ENCODE measurements around the gene ASB16. TPM values are rescaled to one million over a fixed set of nuclear protein-coding genes. Genes with fewer than 3 reads are reported as not detected.

Gene ASB16
- total and polyA plus RNA-seq, 2 donors = 0.14 TPM; not detected in 1

- Histone ChIP-seq H3K36me3 (ENCODE audit: control insufficient read depth in 2 of 2, insufficient read depth in 2 of 2, low read length in 1 of 2) (no peaks in the 10 kb centered on the region), H3K27ac (ENCODE audit: low read depth in 1 of 2, low read length in 1 of 2) (no peak overlapping the region), H3K27me3 (ENCODE audit: control insufficient read depth in 2 of 2, insufficient read depth in 1 of 2, low read length in 1 of 2) (peaks cover 0 to 13% of the 10 kb centered on the region in 2 donors), H3K9me3 (ENCODE audit: control insufficient read depth in 2 of 2, insufficient read depth in 1 of 2, low read length in 1 of 2) (peaks cover 0 to 4% of the 10 kb centered on the region in 2 donors), H3K4me1 (ENCODE audit: control insufficient read depth in 2 of 2, insufficient read depth in 2 of 2, low read length in 2 of 2) (peaks cover 0 to 11% of the 10 kb centered on the region in 2 donors), H3K4me3 (ENCODE audit: low read length in 2 of 2) (no peak overlapping the region)
- 97% methylated on average over 7 of the region's 7 CpGs for WGBS
- DNase-seq (ENCODE audit: low read depth in 6 of 9, low spot score in 9 of 9) = no peak
Observed at GRCh38 chr17:44167181-44167861, 3.2 kb upstream of the ASB16 start.

DNA sequence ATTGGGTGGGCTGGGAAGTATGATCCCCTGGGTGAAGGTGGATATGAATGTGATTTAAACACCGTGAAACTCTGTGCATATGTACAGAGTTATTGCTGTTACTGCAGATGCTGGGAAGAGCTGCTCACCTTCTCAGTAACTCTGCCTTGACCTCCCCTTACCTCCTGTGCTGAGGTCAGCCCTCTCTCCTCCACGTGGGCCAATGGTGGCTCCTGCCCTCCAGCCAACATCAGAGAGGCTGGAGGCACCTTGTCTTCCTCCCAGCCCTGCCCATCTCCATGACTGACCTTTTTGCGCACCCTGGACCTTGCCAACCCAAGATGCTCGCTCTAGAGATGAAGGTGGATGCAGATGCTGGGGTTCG is 387 bp upstream of the ASB16 start:
- 83% methylated on average over 5 of the region's 5 CpGs for WGBS

GRCh38 chr17:44171931-44172455 is 1.5 kb downstream of the ASB16 start:
- peaks cover 0 to 4% of the 10 kb centered on the region in 2 donors for H3K9me3 ChIP-seq (ENCODE audit: control insufficient read depth in 2 of 2, insufficient read depth in 1 of 2, low read length in 1 of 2)
- DNase-seq (ENCODE audit: low read depth in 6 of 9, low spot score in 9 of 9) = no peak

More for the DNA sequence above, 387 bp upstream of the ASB16 start:
- peaks cover 0 to 4% of the 10 kb centered on the region in 2 donors for H3K9me3 ChIP-seq (ENCODE audit: control insufficient read depth in 2 of 2, insufficient read depth in 1 of 2, low read length in 1 of 2)
- peaks cover 0 to 13% of the 10 kb centered on the region in 2 donors for H3K27me3 ChIP-seq (ENCODE audit: control insufficient read depth in 2 of 2, insufficient read depth in 1 of 2, low read length in 1 of 2)
- H3K27ac ChIP-seq (ENCODE audit: low read depth in 1 of 2, low read length in 1 of 2) = no peak overlapping the region
- H3K36me3 ChIP-seq (ENCODE audit: control insufficient read depth in 2 of 2, insufficient read depth in 2 of 2, low read length in 1 of 2) = no peaks in the 10 kb centered on the region
- peaks cover 0 to 11% of the 10 kb centered on the region in 2 donors for H3K4me1 ChIP-seq (ENCODE audit: control insufficient read depth in 2 of 2, insufficient read depth in 2 of 2, low read length in 2 of 2)
- H3K4me3 ChIP-seq (ENCODE audit: low read length in 2 of 2) = no peak overlapping the region
- DNase-seq (ENCODE audit: low read depth in 6 of 9, low spot score in 9 of 9) = no peak

GRCh38 chr17:44174427-44174826 is 3.9 kb downstream of the ASB16 start:
- no peak overlapping the region for H3K4me3 ChIP-seq (ENCODE audit: low read length in 2 of 2)
- H3K36me3 ChIP-seq (ENCODE audit: control insufficient read depth in 2 of 2, insufficient read depth in 2 of 2, low read length in 1 of 2) = peaks cover 6 to 23% of the 10 kb centered on the region in 2 donors
- peaks cover 0 to 4% of the 10 kb centered on the region in 2 donors for H3K9me3 ChIP-seq (ENCODE audit: control insufficient read depth in 2 of 2, insufficient read depth in 1 of 2, low read length in 1 of 2)
- H3K4me1 ChIP-seq (ENCODE audit: control insufficient read depth in 2 of 2, insufficient read depth in 2 of 2, low read length in 2 of 2) = peaks cover 0 to 7% of the 10 kb centered on the region in 2 donors
- WGBS = 98% methylated on average over 2 of the region's 2 CpGs
- H3K27me3 ChIP-seq (ENCODE audit: control insufficient read depth in 2 of 2, insufficient read depth in 1 of 2, low read length in 1 of 2) = peaks cover 0 to 13% of the 10 kb centered on the region in 2 donors
- no peak for DNase-seq (ENCODE audit: low read depth in 6 of 9, low spot score in 9 of 9)
- no peak overlapping the region for H3K27ac ChIP-seq (ENCODE audit: low read depth in 1 of 2, low read length in 1 of 2)

More at GRCh38 chr17:44171931-44172455, 1.5 kb downstream of the ASB16 start:
- H3K4me1 ChIP-seq (ENCODE audit: control insufficient read depth in 2 of 2, insufficient read depth in 2 of 2, low read length in 2 of 2) = peaks cover 0 to 11% of the 10 kb centered on the region in 2 donors
- H3K4me3 ChIP-seq (ENCODE audit: low read length in 2 of 2) = no peak overlapping the region
- WGBS = 95% methylated on average over 17 of the region's 17 CpGs
- peaks cover 0 to 13% of the 10 kb centered on the region in 2 donors for H3K27me3 ChIP-seq (ENCODE audit: control insufficient read depth in 2 of 2, insufficient read depth in 1 of 2, low read length in 1 of 2)
- H3K27ac ChIP-seq (ENCODE audit: low read depth in 1 of 2, low read length in 1 of 2) = no peak overlapping the region
- H3K36me3 ChIP-seq (ENCODE audit: control insufficient read depth in 2 of 2, insufficient read depth in 2 of 2, low read length in 1 of 2) = peaks cover 3 to 11% of the 10 kb centered on the region in 2 donors

DNA sequence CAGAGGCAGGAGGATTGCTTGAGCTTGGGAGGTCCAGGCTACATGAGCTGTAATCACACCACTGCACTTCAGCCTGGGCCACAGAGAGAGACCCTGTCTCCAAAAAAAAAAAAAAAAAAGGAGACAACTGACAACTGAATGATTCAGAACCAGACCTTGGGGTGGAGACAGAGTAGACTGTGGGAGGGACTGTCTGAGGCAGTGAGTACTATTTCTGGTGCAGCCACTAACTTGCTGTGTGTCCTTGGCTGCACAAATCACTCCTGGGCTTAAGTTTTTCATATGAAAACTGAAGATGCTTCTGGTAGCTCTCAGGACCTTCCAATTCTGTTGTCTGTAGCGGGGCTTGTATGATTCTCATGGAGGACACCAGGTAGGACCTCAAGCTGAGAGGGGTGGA is 5.8 kb downstream of the ASB16 start:
- Histone ChIP-seq H3K27ac (ENCODE audit: low read depth in 1 of 2, low read length in 1 of 2) (no peak overlapping the region), H3K9me3 (ENCODE audit: control insufficient read depth in 2 of 2, insufficient read depth in 1 of 2, low read length in 1 of 2) (no peaks in the 10 kb centered on the region), H3K36me3 (ENCODE audit: control insufficient read depth in 2 of 2, insufficient read depth in 2 of 2, low read length in 1 of 2) (peaks cover 6 to 23% of the 10 kb centered on the region in 2 donors), H3K4me3 (ENCODE audit: low read length in 2 of 2) (no peak overlapping the region), H3K4me1 (ENCODE audit: control insufficient read depth in 2 of 2, insufficient read depth in 2 of 2, low read length in 2 of 2) (no peaks in the 10 kb centered on the region), H3K27me3 (ENCODE audit: control insufficient read depth in 2 of 2, insufficient read depth in 1 of 2, low read length in 1 of 2) (peaks cover 0 to 3% of the 10 kb centered on the region in 2 donors)
- WGBS = 100% methylated on average over 1 of the region's 1 CpG
- DNase-seq (ENCODE audit: low read depth in 6 of 9, low spot score in 9 of 9) = no peak

GRCh38 chr17:44176671-44177501 is 6.4 kb downstream of the ASB16 start:
- Histone ChIP-seq H3K4me1 (ENCODE audit: control insufficient read depth in 2 of 2, insufficient read depth in 2 of 2, low read length in 2 of 2) (no peaks in the 10 kb centered on the region), H3K27me3 (ENCODE audit: control insufficient read depth in 2 of 2, insufficient read depth in 1 of 2, low read length in 1 of 2) (no peaks in the 10 kb centered on the region), H3K36me3 (ENCODE audit: control insufficient read depth in 2 of 2, insufficient read depth in 2 of 2, low read length in 1 of 2) (peaks cover 9 to 27% of the 10 kb centered on the region in 2 donors), H3K27ac (ENCODE audit: low read depth in 1 of 2, low read length in 1 of 2) (no peak overlapping the region), H3K4me3 (ENCODE audit: low read length in 2 of 2) (no peak overlapping the region), H3K9me3 (ENCODE audit: control insufficient read depth in 2 of 2, insufficient read depth in 1 of 2, low read length in 1 of 2) (no peaks in the 10 kb centered on the region)
- WGBS = 98% methylated on average over 54 of the region's 54 CpGs
- DNase-seq (ENCODE audit: low read depth in 6 of 9, low spot score in 9 of 9) = no peak

DNA sequence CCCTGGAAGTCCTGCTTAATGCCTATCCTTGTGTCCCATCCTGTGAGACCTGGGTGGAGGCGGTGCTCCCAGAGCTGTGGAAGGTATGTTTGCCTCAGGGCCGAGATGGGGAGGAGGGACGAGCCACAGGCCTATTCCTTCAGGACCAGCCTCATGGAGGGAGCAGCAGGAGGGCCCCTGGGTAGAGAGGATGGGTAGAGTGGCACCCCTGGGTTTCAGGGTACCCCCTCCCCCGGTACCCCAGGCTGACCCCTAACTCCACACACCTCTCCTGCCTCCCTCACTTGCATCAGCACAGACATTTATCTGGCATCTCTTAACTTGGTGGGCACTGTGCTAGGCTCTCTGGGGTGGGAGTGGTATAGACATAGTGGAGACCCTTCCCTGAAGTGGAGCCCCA is 7.1 kb downstream of the ASB16 start:
- H3K4me3 ChIP-seq (ENCODE audit: low read length in 2 of 2) = no peak overlapping the region
- no peak for DNase-seq (ENCODE audit: low read depth in 6 of 9, low spot score in 9 of 9)
- no peaks in the 10 kb centered on the region for H3K4me1 ChIP-seq (ENCODE audit: control insufficient read depth in 2 of 2, insufficient read depth in 2 of 2, low read length in 2 of 2)
- peaks cover 16 to 34% of the 10 kb centered on the region in 2 donors for H3K36me3 ChIP-seq (ENCODE audit: control insufficient read depth in 2 of 2, insufficient read depth in 2 of 2, low read length in 1 of 2)
- WGBS = 100% methylated on average over 4 of the region's 4 CpGs
- H3K9me3 ChIP-seq (ENCODE audit: control insufficient read depth in 2 of 2, insufficient read depth in 1 of 2, low read length in 1 of 2) = no peaks in the 10 kb centered on the region
- no peaks in the 10 kb centered on the region for H3K27me3 ChIP-seq (ENCODE audit: control insufficient read depth in 2 of 2, insufficient read depth in 1 of 2, low read length in 1 of 2)
- no peak overlapping the region for H3K27ac ChIP-seq (ENCODE audit: low read depth in 1 of 2, low read length in 1 of 2)

- Histone ChIP-seq H3K9me3 (ENCODE audit: control insufficient read depth in 2 of 2, insufficient read depth in 1 of 2, low read length in 1 of 2) (no peaks in the 10 kb centered on the region), H3K27ac (ENCODE audit: low read depth in 1 of 2, low read length in 1 of 2) (no peak overlapping the region), H3K27me3 (ENCODE audit: control insufficient read depth in 2 of 2, insufficient read depth in 1 of 2, low read length in 1 of 2) (no peaks in the 10 kb centered on the region), H3K4me3 (ENCODE audit: low read length in 2 of 2) (no peak overlapping the region), H3K4me1 (ENCODE audit: control insufficient read depth in 2 of 2, insufficient read depth in 2 of 2, low read length in 2 of 2) (no peaks in the 10 kb centered on the region), H3K36me3 (ENCODE audit: control insufficient read depth in 2 of 2, insufficient read depth in 2 of 2, low read length in 1 of 2) (peaks cover 17 to 39% of the 10 kb centered on the region in 2 donors)
- no peak for DNase-seq (ENCODE audit: low read depth in 6 of 9, low spot score in 9 of 9)
- 98% methylated on average over 14 of the region's 14 CpGs for WGBS
Observed at GRCh38 chr17:44178133-44178532, 7.6 kb downstream of the ASB16 start.

DNA sequence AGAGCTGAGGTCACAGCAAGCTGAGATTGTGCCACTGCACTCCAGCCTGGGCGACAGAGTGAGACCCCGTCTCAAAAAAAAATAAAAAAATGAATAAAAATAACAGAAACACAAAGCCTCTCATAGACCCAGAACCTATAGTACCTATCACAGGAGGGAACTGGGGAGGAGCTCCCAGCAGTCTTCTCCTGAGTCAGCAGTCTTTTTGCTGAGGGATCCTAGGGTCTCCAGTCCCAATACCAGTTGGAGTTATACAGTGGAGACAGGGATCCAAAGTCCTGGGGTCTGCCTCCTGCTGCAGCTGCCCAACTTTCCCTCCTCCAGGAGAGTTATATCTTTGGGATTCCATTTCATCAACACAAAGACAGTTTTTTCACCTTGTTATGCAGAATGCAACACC is 12.5 kb downstream of the ASB16 start:
- peaks cover 18 to 26% of the 10 kb centered on the region in 2 donors for H3K36me3 ChIP-seq (ENCODE audit: control insufficient read depth in 2 of 2, insufficient read depth in 2 of 2, low read length in 1 of 2)
- H3K4me3 ChIP-seq (ENCODE audit: low read length in 2 of 2) = no peak overlapping the region
- 96% methylated on average over 2 of the region's 2 CpGs for WGBS
- DNase-seq (ENCODE audit: low read depth in 6 of 9, low spot score in 9 of 9) = no peak
- H3K27me3 ChIP-seq (ENCODE audit: control insufficient read depth in 2 of 2, insufficient read depth in 1 of 2, low read length in 1 of 2) = no peaks in the 10 kb centered on the region
- no peaks in the 10 kb centered on the region for H3K9me3 ChIP-seq (ENCODE audit: control insufficient read depth in 2 of 2, insufficient read depth in 1 of 2, low read length in 1 of 2)
- H3K27ac ChIP-seq (ENCODE audit: low read depth in 1 of 2, low read length in 1 of 2) = no peak overlapping the region
- peaks cover 15 to 16% of the 10 kb centered on the region in 2 donors for H3K4me1 ChIP-seq (ENCODE audit: control insufficient read depth in 2 of 2, insufficient read depth in 2 of 2, low read length in 2 of 2)

Data from thymus (tissue), 11 donors.